ENCODE data around the gene FOXO4. TPM values are rescaled to one million over a fixed set of nuclear protein-coding genes. Genes with fewer than 3 reads are reported as not detected.

Gene FOXO4
- polyA plus RNA-seq, 1 experiment, result 1.3 TPM

DNA sequence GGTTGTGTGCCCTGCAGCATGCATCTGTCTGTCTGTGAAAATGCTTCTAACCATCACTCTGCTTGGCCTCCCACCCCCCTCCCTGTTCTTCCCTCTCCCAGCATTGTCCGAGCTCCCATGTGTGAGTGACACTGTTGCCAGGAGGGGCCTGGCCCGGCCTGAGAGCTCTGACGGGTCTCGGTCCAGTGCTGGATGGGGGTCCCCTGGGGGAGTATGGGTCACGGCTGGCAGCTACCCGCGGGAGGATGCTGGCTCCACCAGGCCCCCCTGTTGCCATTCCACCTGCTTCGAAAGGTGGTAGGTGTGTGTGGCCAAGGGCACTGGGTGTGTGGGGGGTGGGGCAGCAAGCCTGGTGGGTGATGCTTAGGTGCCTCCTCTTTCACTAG lies 52.6 kb downstream of the FOXO4 start:
- Histone ChIP-seq H3K4me3 (ENCODE audit: low read depth, low read length) (no peak overlapping the region), H3K9me3 (ENCODE audit: control insufficient read depth, insufficient read depth, low read length) (no peaks in the 10 kb centered on the region), H3K27me3 (ENCODE audit: control insufficient read depth, insufficient read depth, low read length) (peaks cover 2% of the 10 kb centered on the region), H3K27ac (ENCODE audit: low read depth, low read length) (no peak overlapping the region)
- ChIA-PET POLR2A (no interaction called here), CTCF (no interaction called here)
- TF ChIP-seq CTCF (IDR thresholded peaks at IDR 0.05; ENCODE audit: low read depth, low read length), result no peak
- no peak for DNase-seq (ENCODE audit: low read depth, low spot score)

- ChIA-PET CTCF (no interaction called here), POLR2A (no interaction called here)
- H3K9me3 ChIP-seq (ENCODE audit: control insufficient read depth, insufficient read depth, low read length), result no peaks in the 10 kb centered on the region
- no peak overlapping the region for H3K27ac ChIP-seq (ENCODE audit: low read depth, low read length)
- DNase-seq (ENCODE audit: low read depth, low spot score), result no peak
- no peak overlapping the region for H3K4me3 ChIP-seq (ENCODE audit: low read depth, low read length)
- TF ChIP-seq CTCF (IDR thresholded peaks at IDR 0.05; ENCODE audit: low read depth, low read length), result no peak
- peaks cover 5% of the 10 kb centered on the region for H3K27me3 ChIP-seq (ENCODE audit: control insufficient read depth, insufficient read depth, low read length)
Measured at GRCh38 chrX:71151366-71151765, 55.7 kb downstream of the FOXO4 start.

Small RNA genes lying within 50 kb of the gene (small RNA-seq; reads per million reads assigned to genes)
- not detected for gene CXorf65 (ENCODE audit: insufficient read length, low read depth)

Other genes with a start within 250 kb of the FOXO4 start
- not detected in 2 replicates for gene TEX11, start 187.1 kb upstream of the FOXO4 start, polyA plus RNA-seq (2011; rRNA removed)
- gene SLC7A3, start 164.8 kb upstream of the FOXO4 start, polyA plus RNA-seq (2011; rRNA removed), result not detected in 2 replicates
- 76.0 and 77.0 TPM in 2 replicates for gene SNX12, start 27.5 kb upstream of the FOXO4 start, polyA plus RNA-seq (2011; rRNA removed)
- gene CXorf65, start 10.9 kb downstream of the FOXO4 start, polyA plus RNA-seq (2011; rRNA removed), result not detected in 2 replicates
- gene IL2RG, start 15.7 kb downstream of the FOXO4 start, polyA plus RNA-seq (2011; rRNA removed), result not detected in 2 replicates
- gene MED12, start 22.7 kb downstream of the FOXO4 start, polyA plus RNA-seq (2011; rRNA removed), result 12.7 and 19.7 TPM in 2 replicates
- gene NLGN3, start 49.0 kb downstream of the FOXO4 start, polyA plus RNA-seq (2011; rRNA removed), result 0.36 and 0.42 TPM in 2 replicates
- not detected in 2 replicates for gene GJB1, start 127.4 kb downstream of the FOXO4 start, polyA plus RNA-seq (2011; rRNA removed)
- 24.6 and 28.9 TPM in 2 replicates for gene ZMYM3, start 158.3 kb downstream of the FOXO4 start, polyA plus RNA-seq (2011; rRNA removed)
- 279 and 437 TPM in 2 replicates for gene NONO, start 187.8 kb downstream of the FOXO4 start, polyA plus RNA-seq (2011; rRNA removed)
- 2.3 and 2.6 TPM in 2 replicates for gene ITGB1BP2, start 205.9 kb downstream of the FOXO4 start, polyA plus RNA-seq (2011; rRNA removed)

Data from AG04450 (cell line).